Endothelial cell of umbilical vein (primary cell): ENCODE data around the gene DMRTC2. TPM values are rescaled to one million over a fixed set of nuclear protein-coding genes. Genes with fewer than 3 reads are reported as not detected.

Source experiments
- BruUV-seq: library from RNA; stranded (reverse); fragments of 400-500 nt; replicated peaks from 2 replicates; lab custom pipeline; 2021; lab: Mats Ljungman, UMichigan
- CTCF ChIA-PET: fragments of 300-600, 350-600 bp; sonication (Branson Sonifier 250); formaldehyde crosslinking; loops from one replicate; lab custom pipeline; 2021; ENCODE audit warnings: antibody characterized with exemption, inconsistent platforms; lab: Charles Lee
- POLR2A ChIA-PET: fragments of 300-600, 350-600 bp; sonication (Branson Sonifier 250); formaldehyde crosslinking; loops from one replicate; lab custom pipeline; 2021; ENCODE audit warnings: antibody characterized with exemption, inconsistent platforms; lab: Charles Lee
- DNase-seq: peaks from one replicate; pipeline ENCODE4 v3.0.0-alpha.2; 2011; ENCODE audit warnings: low read depth, low spot score
- FAIRE-seq: peaks from 2 replicates; lab custom pipeline; 2011; peaks lifted over from hg19 to GRCh38; lab: Jason Lieb, UNC
- H2AFZ ChIP-seq: 2 replicates; pipeline ENCODE4 v1.6.0; 2012; ENCODE audit warnings: low read depth, low read length, control low read depth, inconsistent platforms
- H3K27ac ChIP-seq: 2 replicates; pipeline ENCODE4 v1.5.1; 2011; ENCODE audit warnings: low read depth, mild to moderate bottlenecking, control low read depth, low read length, moderate library complexity; ENCODE audit not compliant: insufficient read depth
- H3K27me3 ChIP-seq, 2 experiments: 2 replicates each; pipeline versions ENCODE4 v1.6.0 to v1.6.1; 2011; ENCODE audit warnings: low read length in 2 of 2, mixed read lengths in 1 of 2; ENCODE audit not compliant: control insufficient read depth in 2 of 2, insufficient read depth in 2 of 2
- H3K36me3 ChIP-seq, 2 experiments: 2 replicates in 1 of 2; 3 replicates in 1 of 2; pipeline ENCODE4 v1.5.1; 2011; ENCODE audit warnings: low read length in 2 of 2, mild to moderate bottlenecking in 1 of 2, moderate library complexity in 1 of 2; ENCODE audit not compliant: control insufficient read depth in 2 of 2, insufficient read depth in 2 of 2; ENCODE audit errors: extremely low read depth in 1 of 2
- H3K4me1 ChIP-seq: 3 replicates; pipeline ENCODE4 v1.5.1; 2011; ENCODE audit warnings: mild to moderate bottlenecking, low read length; ENCODE audit not compliant: control insufficient read depth, insufficient read depth; ENCODE audit errors: extremely low read depth
- H3K4me2 ChIP-seq: 2 replicates; pipeline ENCODE4 v1.6.1; 2011; ENCODE audit warnings: low read length, control low read depth, mixed read lengths; ENCODE audit not compliant: insufficient read depth
- H3K4me3 ChIP-seq, 3 experiments: fragments of 200-600 bp in 1 of 3; sonication (generic), shearing (Covaris generic) in 1 of 3; replicated peaks in 1 of 3; 2 replicates each; pipeline ENCODE4 v1.5.1; 2011 to 2016; ENCODE audit warnings: control low read depth in 3 of 3, low read length in 3 of 3, mild to moderate bottlenecking in 2 of 3, inconsistent platforms in 1 of 3, low read depth in 1 of 3, moderate library complexity in 1 of 3; ENCODE audit not compliant: insufficient read depth in 1 of 3
- H3K79me2 ChIP-seq: 2 replicates; pipeline ENCODE4 v1.6.0; 2012; ENCODE audit warnings: low read length, inconsistent platforms; ENCODE audit not compliant: control insufficient read depth, insufficient read depth
- H3K9ac ChIP-seq: replicated peaks from 2 replicates; pipeline ENCODE3; 2011; ENCODE audit warnings: low read length, control low read depth; ENCODE audit not compliant: insufficient read depth; ENCODE audit errors: extremely low read depth
- H3K9me1 ChIP-seq: replicated peaks from 3 replicates; pipeline ENCODE4 v1.6.0; 2011; ENCODE audit warnings: mild to moderate bottlenecking, low read length; ENCODE audit not compliant: control insufficient read depth, insufficient read depth; ENCODE audit errors: extremely low read depth
- H3K9me3 ChIP-seq: replicated peaks from 2 replicates; pipeline ENCODE4 v1.5.1; 2012; ENCODE audit warnings: low read length, inconsistent platforms; ENCODE audit not compliant: control insufficient read depth, insufficient read depth
- H4K20me1 ChIP-seq: replicated peaks from 2 replicates; pipeline ENCODE3; 2011; ENCODE audit warnings: mild to moderate bottlenecking, low read length; ENCODE audit not compliant: control insufficient read depth, insufficient read depth; ENCODE audit errors: extremely low read depth
- EZH2 ChIP-seq: IDR thresholded peaks from 2 replicates; pipeline ENCODE4 v1.6.1; 2012; ENCODE audit warnings: borderline replicate concordance, low read depth, mild to moderate bottlenecking, moderate library complexity, low read length, inconsistent platforms; ENCODE audit not compliant: severe bottlenecking
- FOS ChIP-seq: IDR thresholded peaks from 2 replicates; pipeline ENCODE4 v1.6.1; 2011; ENCODE audit warnings: mild to moderate bottlenecking, low read length, moderate library complexity, borderline replicate concordance; ENCODE audit not compliant: insufficient read depth
- GATA2 ChIP-seq: IDR thresholded peaks from 2 replicates; pipeline ENCODE4 v1.7.0; 2011; ENCODE audit warnings: low read depth, mild to moderate bottlenecking, moderate library complexity, mixed read lengths, low read length; ENCODE audit not compliant: insufficient read length, insufficient read depth
- JUN ChIP-seq: IDR thresholded peaks from 2 replicates; pipeline ENCODE4 v1.6.1; 2011; ENCODE audit warnings: borderline replicate concordance, low read depth; ENCODE audit not compliant: insufficient read length, insufficient read depth
- MYC ChIP-seq: IDR thresholded peaks from one replicate; pipeline ENCODE4 v1.6.1; 2011; ENCODE audit warnings: mild to moderate bottlenecking, low read depth, low read length
- POLR2A ChIP-seq: IDR thresholded peaks from 2 replicates; pipeline ENCODE4 v1.6.1; 2012; ENCODE audit warnings: low read depth, mild to moderate bottlenecking, control low read depth, low read length
- POLR2AphosphoS5 ChIP-seq: IDR thresholded peaks from 2 replicates; pipeline ENCODE4 v1.6.1; 2012; ENCODE audit warnings: low read depth, mild to moderate bottlenecking, control low read depth, low read length, moderate library complexity; ENCODE audit not compliant: insufficient read depth
- dilution Hi-C: fragments of 300-500 bp; cut with MboI; formaldehyde crosslinking; loops from one replicate; pipeline ENCODE4 v1.15.0; 2019; ENCODE audit warnings: low sequenced_read_pairs; ENCODE audit not compliant: extremely low pct_ligation_motif_present
- intact Hi-C: fragments of 100-400 bp; cut with micrococcal nuclease; formaldehyde crosslinking; loops from one replicate; pipeline ENCODE4 v1.10.0; 2022
- polyA plus RNA-seq, 4 experiments: library from polyadenylated mRNA; depleted of rRNA in 3 of 4; stranded (reverse) in 3 of 4; unstranded in 1 of 4; fragments of >200 nt; gene quantifications; 2 replicates each; pipeline versions ENCODE4 v1.2.1 to v1.2.3, GENCODE V29; 2011 to 2012; ENCODE audit warnings: missing spikeins in 1 of 4
- total RNA-seq: library from RNA; stranded (reverse); gene quantifications from 2 replicates; pipeline ENCODE4 v1.2.3, GENCODE V29; 2021
- TF ChIP-seq, protein P1 (sequence below): IDR thresholded peaks from 2 replicates; pipeline ENCODE4 v1.6.1; 2011; ENCODE audit not compliant: insufficient read depth, insufficient read length
- TF ChIP-seq, protein P2 (sequence below), 2 donors: IDR thresholded peaks; 1 replicate in 1 of 2; 2 replicates in 1 of 2; pipeline ENCODE4 v1.5.1; 2011; ENCODE audit warnings: low read length in 2 of 2, mild to moderate bottlenecking in 2 of 2, moderate library complexity in 2 of 2, control low read depth in 1 of 2, inconsistent platforms in 1 of 2, low read depth in 1 of 2; ENCODE audit not compliant: insufficient read depth in 1 of 2; ENCODE audit errors: extremely low read depth in 1 of 2

DMRTC2 gene
- total and polyA plus RNA-seq, 2 donors (not counting 3 experiments of a cell fraction or from before 2014, with no cell fraction given): not detected

DNA sequence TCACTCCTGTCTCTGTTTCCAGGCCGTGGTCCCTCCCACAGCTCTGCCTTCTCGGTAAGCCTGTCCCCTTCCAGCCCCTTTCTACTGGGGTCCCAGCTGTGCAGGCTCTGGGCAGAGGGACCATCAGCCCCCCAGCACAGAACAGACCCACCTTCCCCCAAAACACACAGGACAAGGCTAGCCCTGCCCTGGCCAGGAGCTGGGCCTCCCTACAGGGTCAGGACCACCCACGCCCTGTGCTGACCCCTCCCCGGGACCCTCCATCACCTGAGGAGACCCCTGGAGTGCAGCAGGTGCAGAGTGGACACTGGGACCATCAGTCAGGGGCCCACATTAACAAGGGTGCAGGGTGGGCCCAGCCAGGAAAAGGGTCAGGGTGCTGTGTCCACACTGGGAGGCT lies 34.5 kb upstream of the DMRTC2 start:
- POLR2A ChIA-PET: no interaction called here
- BruUV-seq: no TSS peak

More for the DNA sequence above, 34.5 kb upstream of the DMRTC2 start:
- Histone ChIP-seq H3K36me3 (no peaks in the 10 kb centered on the region), H3K4me3 (no peak overlapping the region), H3K9me1 (no peaks in the 10 kb centered on the region), H3K27me3 (no peaks in the 10 kb centered on the region), H3K9me3 (no peaks in the 10 kb centered on the region), H2AFZ (no peak overlapping the region), H3K79me2 (no peaks in the 10 kb centered on the region), H3K4me1 (no peaks in the 10 kb centered on the region), H4K20me1 (no peaks in the 10 kb centered on the region), H3K27ac (no peak overlapping the region), H3K4me2 (no peak overlapping the region), H3K9ac (no peak overlapping the region)
- no peak for DNase-seq
- CTCF ChIA-PET: interaction anchor here (1.0 to 1.8 kb wide), 3 partner anchors 15 to 56 kb away, joined by 5 to 10 read pairs (median 6); partner anchors contain the start of gene CEACAM6
- intact Hi-C loops: no loop called here
- no peak for FAIRE-seq
- TF ChIP-seq POLR2AphosphoS5: no peak
- TF ChIP-seq, protein P1, sequence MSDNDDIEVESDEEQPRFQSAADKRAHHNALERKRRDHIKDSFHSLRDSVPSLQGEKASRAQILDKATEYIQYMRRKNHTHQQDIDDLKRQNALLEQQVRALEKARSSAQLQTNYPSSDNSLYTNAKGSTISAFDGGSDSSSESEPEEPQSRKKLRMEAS: no peak
- TF ChIP-seq, protein P2, sequence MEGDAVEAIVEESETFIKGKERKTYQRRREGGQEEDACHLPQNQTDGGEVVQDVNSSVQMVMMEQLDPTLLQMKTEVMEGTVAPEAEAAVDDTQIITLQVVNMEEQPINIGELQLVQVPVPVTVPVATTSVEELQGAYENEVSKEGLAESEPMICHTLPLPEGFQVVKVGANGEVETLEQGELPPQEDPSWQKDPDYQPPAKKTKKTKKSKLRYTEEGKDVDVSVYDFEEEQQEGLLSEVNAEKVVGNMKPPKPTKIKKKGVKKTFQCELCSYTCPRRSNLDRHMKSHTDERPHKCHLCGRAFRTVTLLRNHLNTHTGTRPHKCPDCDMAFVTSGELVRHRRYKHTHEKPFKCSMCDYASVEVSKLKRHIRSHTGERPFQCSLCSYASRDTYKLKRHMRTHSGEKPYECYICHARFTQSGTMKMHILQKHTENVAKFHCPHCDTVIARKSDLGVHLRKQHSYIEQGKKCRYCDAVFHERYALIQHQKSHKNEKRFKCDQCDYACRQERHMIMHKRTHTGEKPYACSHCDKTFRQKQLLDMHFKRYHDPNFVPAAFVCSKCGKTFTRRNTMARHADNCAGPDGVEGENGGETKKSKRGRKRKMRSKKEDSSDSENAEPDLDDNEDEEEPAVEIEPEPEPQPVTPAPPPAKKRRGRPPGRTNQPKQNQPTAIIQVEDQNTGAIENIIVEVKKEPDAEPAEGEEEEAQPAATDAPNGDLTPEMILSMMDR (IDR thresholded peaks at IDR 0.05; ENCODE audit: extremely low read depth in 1 of 2, insufficient read depth in 1 of 2, low read depth in 1 of 2, low read length in 2 of 2): no peak
- no peak for TF ChIP-seq POLR2A
- TF ChIP-seq MYC: no peak
- no peak for TF ChIP-seq JUN
- TF ChIP-seq EZH2: no peak
- TF ChIP-seq FOS: no peak
- TF ChIP-seq GATA2: no peak
- dilution Hi-C loops: no loop called here
